TTC549 (cell line): Measurements from ENCODE around the gene NRG4.
"Not testable (repeated sequence)": the region's sequence is repeated elsewhere in the genome, so short reads cannot be mapped to it uniquely, and the experiment has no call there.

Experiments used
- FAIRE-seq: peaks from 2 replicates; lab custom pipeline; 2012; peaks lifted over from hg19 to GRCh38; lab: Jason Lieb, UNC

Gene NRG4

DNA sequence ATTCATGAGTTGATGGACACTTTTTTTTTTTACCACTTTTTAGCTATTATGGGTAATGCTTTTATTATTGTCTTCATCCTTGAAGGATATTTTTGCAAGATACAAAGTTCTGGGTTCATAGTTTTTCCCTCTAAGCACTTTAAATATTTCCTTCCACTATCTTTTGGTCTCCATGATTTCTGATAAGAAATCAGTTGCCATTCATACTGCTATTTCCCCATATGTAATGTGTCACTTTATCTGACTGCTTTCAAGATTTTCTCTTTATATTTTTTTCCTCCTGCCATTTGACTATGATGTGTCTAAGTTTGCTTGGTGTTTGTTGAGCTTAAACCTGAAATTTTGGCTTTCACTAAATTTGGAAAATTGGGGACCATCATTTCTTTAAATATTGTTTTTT is 19.3 kb downstream of the NRG4 start:
- FAIRE-seq = no peak

DNA sequence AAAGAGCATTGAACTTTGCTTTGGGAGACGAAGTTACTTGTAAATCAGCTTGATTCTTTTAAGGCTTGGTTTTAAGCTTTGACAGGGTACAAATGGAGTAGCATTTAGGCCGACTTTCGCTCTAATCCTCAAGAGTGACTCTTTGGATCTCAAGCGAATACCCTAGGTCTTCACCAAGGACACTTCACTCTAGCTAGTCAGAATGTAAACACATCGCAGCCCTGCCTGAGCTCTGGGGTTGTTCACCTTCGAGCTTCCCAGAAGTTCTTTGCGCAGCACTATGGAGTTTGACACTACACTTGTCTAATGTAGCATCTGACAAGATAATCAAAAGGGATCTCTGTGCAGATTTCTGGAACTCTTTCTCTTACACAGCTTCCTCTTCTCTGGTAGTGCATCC is 22.3 kb downstream of the NRG4 start:
- no peak for FAIRE-seq

DNA sequence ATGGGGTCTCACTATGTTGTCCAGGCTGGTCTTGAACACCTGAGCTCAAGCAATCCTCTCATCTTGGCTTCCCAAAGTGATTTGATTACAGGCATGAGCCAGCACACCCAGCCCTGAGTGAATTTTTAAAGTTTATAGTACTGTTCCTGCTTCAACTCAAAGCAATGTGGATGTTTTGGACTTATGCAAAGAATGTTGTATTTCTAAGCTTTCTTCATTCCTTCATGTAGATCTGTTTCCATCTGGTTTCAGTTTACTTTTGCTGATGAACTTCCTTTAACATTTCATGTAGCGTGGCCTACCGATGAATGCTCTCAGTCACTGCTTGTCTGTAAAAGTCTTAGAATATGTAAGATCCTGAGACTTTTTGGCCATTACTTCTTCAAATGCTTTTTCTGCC is 23.2 kb downstream of the NRG4 start:
- no peak for FAIRE-seq

DNA sequence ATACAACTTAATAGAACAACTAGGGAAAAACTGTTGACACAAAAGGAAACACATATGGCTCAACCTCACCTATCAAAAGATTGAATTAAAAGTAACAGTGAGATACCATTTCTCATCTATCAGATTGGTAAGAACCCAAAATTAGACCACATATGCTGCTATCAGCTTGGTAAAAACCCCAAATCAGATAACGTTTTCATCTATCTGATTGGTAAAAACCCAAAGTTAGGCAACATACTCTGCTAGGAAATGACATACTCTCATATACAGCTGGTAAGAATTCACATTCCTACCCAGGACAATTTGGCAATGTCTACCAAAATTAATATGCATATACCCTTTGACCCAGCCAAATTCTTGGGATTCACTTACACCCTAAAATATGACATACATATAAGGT is 26.3 kb downstream of the NRG4 start:
- FAIRE-seq = no peak

DNA sequence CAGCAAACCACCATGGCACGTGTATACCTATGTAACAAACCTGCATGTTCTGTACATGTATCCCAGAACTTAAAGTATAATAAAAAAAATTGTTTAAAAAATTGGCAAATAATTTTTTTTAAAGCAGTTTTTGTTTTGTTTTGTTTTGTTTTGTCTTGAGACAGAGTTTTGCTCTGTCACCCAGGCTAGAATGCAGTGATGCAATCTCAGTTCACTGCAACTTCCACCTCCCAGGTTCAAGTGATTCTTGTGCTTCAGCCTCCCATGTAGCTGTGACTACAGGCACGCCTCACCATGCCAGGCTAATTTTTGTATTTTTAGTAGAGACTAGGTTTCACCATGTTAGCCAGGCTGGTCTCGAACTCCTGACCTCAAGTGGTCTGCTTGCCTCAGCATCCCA is 27.5 kb downstream of the NRG4 start:
- FAIRE-seq = not testable (repeated sequence)

DNA sequence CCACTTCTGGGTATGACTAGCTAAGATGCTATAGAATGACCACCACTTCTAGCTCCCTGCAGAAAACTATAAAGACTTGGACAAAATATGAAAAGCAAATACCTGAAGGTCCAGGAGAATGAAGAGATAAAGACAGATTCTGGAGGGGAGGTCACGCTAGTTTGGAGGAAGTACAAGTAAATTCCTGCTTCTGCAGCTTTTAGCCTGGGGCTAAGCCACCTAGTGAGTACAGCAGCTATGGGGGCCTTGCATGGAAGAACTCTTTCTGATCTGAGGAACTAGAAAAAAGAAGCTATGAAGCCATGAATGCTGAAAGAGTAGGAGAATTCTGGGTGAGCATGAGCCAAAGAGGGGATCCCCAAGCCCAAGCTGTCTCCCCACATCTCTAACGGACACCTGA is 29.8 kb downstream of the NRG4 start:
- FAIRE-seq = no peak

DNA sequence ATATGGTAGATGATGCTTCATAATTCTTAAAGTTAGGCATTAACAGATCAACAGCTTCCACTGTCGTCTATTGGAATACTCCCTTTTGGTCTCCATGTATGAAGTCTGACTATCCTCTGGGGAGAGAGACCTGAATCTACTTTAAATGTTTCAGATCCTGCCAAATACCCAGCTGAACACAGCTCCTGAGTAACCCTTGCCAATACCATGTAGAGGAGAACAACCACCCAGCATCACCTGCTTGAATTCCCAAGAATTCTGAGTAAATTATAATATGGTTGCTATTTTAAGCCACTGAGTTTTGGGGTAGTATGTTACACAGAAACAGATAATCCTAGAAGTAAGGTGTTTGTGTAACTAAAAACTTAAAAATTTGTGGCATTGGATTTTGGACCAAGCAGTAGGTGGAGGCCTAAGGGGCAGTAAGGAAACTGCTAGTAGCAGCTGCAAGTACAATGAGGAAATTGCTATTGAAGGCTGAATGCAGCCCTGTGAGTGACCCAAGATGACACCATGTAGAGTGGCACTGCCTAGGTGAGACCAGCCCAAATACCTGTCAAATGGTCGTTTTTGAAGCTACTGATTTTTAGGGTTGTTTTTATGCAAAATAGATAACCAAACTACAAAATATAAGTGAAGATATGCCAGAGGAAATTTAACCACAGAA is 30.9 kb downstream of the NRG4 start:
- FAIRE-seq = no peak

DNA sequence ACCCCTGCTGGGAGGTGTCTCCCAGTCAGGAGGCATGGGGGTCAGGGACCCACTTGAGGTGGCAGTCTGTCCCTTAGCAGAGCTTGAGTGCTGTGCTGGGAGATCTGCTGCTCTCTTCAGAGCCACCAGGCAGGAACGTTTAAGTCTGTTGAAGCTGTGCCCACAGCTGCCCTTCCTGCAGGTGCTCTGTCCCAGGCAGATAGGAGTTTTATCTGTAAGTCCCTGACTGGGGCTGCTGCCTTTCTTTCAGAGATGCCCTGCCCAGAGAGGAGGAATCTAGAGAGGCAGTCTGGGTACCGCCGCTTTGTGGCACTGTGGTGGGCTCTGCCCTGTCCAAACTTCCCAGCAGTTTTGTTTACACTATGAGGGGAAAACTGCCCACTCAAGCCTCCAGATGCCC is 35.5 kb downstream of the NRG4 start:
- FAIRE-seq = not testable (repeated sequence)

DNA sequence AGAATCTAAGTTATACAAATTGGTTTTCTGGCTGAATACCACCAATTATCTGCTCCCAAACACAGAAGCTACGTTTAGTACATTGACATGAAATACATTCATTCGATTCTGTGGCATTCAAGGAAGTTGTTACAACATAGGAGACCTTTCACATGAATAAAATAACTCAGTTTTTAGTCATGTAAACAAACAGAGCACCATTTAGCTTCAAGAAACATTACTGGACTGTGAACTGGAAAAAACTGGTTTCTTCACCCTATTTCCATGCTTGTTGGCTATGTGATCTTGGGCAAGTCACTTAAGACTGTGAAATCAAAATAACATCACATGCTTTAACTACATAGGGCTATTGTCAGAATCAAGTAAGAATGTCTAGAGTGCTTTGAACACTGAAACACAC is 46.2 kb downstream of the NRG4 start:
- FAIRE-seq = no peak

DNA sequence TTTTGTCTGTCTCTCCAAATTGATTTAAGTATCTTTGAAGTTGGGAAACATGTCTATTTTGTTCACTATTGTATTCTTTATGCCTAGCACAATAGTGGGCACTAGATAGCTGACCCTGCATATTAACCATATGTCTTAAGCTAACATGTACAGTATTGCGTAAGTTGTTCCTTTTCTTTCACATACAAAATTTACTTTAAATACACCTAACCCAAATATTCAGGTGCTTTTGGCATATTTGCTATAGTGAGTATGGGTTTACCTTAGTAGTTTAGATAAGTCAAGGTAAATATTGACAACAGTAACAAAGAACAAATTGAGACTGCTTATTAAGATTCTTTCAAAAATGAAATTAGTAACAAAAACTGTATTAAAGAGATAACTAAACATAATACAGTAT is 50.9 kb downstream of the NRG4 start:
- no peak for FAIRE-seq

DNA sequence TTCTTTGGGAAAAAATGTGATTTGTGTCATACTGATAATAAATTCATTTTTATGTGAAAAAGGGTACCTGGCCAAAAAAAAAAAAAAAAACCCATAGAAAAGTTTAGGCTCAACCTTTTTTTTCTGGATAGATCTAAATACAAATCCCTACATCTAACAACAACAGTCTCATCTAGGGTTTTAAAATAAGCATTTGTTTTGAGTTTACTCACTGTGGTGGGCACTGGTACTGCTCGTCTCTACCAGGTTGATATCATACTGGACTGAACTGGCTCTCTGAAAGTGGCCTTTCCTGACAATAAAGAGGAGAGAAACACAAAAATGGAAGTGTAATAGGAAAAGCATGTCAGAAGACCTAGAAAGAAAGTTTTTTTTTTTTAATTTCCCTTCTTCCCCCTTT is 56.5 kb downstream of the NRG4 start:
- no peak for FAIRE-seq

DNA sequence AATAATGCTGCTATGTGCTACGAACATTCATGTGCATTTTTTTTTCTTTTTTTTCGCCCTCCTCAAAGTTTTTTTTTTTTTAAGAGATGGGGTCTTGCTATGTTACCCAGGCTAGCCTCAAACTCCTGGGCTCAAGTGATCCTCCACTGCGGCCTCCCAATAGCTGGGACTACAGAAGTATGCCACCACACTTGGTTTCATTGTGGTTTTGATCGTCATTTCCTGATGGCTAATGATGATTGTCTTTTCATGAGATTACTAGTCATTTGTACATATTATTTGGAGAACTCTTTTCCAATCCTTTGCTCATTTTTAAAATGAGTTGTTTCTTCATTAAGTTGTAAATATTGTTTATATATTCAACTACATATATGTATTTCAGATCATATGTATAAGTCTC is 59.7 kb downstream of the NRG4 start:
- no peak for FAIRE-seq

DNA sequence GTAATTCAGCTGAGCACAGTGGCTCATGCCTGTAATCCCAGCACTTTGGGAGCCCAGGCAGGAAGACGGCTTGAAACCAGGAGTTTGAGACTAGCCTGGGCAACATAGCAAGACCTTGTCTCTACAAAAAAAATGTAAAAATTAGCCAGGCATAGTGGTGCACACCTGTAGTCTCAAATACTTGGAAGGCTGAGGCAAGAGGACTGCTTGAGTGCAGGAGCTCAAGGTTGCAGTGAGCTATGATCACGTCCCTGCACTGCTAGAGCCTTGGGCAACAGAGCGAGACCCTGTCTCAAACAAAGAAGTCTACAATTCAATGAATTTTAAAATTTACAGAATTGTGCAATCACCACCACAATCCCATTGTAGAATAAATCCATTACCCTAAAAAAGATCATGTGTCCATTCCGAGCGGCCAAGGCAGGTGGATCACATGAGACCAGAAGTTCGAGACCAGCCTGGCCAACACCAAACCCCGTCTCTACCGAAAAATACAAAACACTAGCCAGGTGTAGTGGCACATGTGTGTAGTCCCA is 63.4 kb downstream of the NRG4 start:
- no peak for FAIRE-seq

DNA sequence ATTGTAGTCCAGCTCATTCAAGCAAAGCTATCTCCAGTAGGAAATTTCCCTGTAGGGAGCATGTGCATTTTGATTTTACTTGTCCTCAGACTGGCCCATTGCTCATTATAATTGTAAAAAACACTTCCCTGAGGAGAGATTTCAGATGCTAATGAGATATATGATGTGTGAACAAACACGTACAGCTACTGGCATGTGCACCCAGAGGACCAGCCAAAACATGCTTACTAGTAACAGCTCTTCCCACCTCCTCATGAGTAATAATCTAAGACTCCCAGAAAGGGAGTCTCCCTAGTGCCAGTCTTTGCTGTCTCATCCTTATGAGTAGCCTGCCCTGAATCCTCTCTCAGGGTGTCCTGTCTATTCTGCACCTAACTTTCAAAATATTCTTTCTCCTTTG is 65.1 kb downstream of the NRG4 start:
- FAIRE-seq = no peak

DNA sequence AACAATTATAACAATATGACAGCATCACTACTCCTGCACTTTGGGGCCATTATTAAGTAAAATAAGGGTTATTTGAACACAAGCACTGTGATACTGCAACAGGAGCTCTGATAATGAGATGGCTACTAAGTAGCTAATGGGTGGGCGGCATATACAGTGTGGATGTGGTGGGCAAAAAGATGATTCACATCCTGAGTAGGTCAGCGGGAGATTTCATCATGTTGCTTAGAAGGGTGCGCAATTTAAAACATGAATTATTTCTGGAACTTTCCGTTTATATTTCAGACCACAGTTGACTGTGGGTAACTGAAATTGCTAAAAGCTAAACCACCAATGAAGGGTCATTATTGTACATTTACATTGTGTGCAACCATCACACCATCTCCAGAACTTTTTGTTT is 66.3 kb downstream of the NRG4 start:
- FAIRE-seq = no peak

DNA sequence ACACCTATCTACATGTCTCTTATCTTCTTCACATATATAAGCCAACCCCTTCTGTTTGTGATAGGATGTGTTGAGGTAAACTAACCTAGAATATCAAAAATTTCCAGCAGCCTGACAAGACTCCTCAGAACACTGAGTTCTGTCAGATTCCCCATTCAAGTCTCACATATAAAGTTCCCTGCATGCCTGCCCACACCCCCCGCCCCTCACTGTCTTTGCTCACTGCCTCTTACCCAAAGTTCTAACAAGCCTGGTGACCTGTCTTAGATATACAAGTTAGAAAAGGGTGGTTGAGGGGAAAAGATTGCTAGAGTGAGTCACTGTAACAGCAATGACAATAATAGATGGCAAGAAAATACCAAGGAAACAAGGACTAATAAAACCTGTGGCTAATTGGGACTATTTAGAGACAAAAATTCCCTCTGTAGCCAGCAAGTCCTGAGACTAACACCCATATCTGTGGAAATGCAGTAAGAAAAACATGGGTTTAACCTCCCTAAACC is 68.5 kb downstream of the NRG4 start:
- no peak for FAIRE-seq

DNA sequence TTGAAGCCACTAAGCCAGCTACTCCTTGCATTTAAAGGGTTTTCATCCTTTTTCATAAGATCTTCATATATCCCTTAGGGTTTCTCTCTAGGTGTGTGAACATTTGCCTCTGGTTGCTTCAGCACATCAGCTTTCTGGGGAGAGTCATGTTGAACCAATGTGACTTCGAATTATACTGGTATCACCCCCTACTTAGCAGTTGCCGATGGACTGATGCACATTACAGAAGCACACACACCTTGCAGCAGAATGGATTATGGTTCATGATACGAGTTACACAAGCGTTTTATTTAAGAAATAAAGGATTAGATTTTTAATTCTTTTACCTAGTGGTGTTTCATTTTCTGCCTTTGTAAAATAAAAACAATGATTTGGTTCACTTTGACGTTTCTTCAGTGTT is 69.0 kb downstream of the NRG4 start:
- FAIRE-seq = no peak

DNA sequence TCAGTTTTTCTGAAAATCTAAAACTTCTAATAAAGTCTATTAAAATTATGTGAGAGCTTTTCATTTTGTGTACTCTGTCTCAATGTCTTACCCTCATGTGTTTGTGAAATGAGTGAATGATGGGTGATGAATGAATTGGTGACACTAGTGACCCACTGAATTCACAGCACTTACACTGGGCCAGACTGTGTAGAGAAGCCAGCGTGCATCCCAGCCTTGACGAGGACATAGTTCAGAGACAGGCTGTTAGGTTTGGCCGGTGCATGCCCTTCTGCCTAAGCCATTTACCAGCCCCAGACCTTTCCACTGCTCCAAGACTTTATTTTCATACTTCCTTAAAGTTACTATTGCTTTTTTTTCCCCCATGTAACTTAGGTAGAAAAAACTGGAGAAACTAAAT is 69.8 kb downstream of the NRG4 start:
- no peak for FAIRE-seq

DNA sequence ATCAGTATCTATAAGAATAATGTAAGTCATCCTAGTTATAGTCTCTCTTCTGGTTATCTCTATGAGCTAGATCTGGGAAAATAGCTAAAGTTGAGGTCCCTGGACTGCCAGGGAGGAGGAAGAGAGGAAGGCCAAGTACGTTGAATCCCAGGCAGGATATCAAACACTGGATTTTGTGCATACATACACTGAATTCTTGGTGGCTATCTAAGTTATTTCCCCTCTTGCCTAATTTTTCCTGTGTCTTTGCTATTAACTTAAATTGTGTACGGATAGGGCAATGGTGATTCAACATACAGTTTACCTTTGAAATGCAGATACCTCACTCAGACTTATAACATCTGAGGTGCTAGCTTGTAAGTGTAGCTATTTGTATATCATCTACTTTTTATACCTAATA is 81.4 kb downstream of the NRG4 start:
- no peak for FAIRE-seq

DNA sequence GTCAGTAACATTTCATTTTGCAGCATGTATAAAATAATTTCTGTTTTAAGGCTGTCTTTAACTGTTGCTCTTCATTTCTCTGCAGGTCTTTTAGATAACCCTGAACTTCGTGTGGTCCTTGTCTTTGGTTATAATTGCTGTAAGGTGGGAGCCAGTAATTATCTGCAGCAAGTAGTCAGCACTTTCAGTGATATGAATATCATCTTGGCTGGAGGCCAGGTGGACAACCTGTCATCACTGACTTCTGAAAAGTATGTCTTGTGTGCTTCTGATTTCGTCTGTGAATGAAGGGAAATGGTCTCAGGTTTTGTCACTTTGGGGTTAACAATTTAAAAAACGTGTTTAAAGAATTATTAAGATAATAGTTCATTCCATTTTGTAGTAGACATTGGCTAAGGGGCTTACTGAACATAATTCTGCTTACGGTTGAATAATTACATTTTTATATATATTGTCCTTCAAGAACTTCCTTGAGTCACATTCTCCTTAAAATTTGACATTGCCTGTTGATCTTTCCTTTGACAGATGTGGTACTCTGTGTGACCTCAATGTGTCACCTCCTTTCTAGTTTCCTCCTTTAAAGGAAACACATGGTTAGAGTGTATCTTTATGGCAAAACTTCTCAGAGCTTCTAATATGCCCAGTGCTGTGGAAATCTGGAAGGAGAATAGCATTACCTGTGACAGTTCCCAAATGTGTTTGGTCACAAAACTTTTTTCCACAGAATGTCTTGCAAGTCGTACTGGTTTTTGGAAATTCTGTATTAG is 82.2 kb downstream of the NRG4 start:
- no peak for FAIRE-seq

DNA sequence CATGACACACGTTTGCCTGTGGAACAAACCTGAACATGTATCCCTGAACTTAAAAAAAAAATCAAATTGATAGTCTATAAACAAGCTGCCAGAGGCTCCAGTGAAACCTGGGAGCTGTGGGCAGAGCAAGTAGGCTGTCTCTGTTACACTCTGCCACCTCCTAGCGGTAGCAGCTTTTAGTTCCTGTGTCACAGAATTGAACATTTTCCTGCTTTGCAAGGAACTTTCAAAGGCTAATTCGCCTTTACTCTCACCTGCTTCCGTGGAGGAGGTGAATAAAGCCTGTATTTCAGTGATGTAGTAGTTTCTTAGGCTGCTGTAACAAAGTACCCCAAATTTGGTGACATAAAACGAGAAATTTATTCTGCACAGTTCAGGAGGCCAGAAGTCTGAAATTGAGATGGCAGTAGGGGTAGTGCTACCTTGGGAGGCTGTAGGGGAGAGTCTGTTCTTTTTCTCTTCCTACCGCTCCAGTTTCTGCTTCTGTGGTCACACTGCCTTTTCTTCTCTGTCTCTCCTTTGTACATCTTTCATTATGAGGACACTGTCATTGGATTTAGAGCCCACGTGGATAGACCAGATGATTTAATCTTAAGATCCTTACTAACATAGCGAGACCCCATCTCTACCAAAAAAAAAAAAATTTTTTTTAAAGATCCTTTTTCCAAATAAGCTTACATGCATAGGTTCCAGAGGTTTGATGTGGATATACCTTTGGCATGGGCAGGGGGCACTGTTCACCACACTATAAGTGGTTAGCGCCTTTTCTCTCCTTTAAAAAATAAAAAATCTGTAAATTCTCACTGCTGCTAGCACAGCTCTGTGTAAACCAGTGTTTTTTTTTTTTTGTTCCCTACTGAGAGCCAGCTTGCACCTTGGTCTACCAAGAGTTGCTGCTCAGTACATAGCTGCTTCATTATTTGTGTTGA is 83.3 kb downstream of the NRG4 start:
- FAIRE-seq = no peak

DNA sequence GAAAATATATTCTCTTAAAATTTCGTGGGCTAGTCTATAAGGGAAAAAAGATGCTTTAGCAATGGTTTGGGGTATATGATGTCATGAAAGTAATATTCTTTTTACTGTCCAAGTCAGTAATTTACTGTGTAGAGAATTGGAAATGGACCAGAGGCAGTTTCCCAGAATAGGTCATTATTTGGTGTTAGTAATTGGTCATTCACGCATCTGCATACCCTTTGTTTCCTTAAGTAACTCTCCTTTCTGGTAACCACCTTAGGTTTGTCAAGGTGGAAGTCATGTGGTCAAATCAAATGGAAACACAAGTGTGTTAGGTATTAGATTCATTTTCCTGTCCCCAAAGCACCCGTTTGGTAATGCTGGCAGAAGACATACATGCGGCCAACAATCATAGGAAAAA is 84.6 kb downstream of the NRG4 start:
- FAIRE-seq = no peak

DNA sequence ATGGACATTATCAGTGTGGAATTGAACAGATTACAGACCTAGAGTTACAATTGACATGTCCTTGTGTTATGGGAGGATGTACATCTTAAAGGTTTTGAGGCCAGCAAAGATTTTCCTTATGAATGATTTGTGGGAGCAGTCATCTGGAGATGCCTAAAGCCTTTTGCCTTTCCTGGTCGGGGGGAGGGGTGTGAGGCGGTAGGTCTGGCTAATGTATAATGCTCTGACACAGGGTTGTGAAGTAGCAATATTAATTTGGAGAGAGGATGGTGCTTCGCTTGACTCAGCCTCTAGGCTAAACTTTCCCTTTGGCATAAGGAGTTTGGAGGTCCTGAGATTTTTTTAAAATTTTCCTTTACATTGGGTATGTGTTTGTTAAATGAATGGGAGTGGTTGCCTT is 85.3 kb downstream of the NRG4 start:
- FAIRE-seq = no peak
